Thoracic aorta (tissue), 2 donors: ENCODE measurements around the gene SCN5A. TPM values are rescaled to one million over a fixed set of nuclear protein-coding genes. Genes with fewer than 3 reads are reported as not detected.

Source experiments
- ATAC-seq: fragments of 150-250 bp; one replicate; pipeline ENCODE4 v1.8.0; 2017; ENCODE audit warnings: low read depth; ENCODE audit not compliant: insufficient number of reproducible peaks, low FRiP score
- DNase-seq: peaks from one replicate; pipeline ENCODE4 v3.0.0-alpha.2; 2020; ENCODE audit warnings: low spot score
- H3K27ac ChIP-seq, 2 donors: fragments of 200-600 bp; sonication (generic); 1 replicate in 1 of 2; 2 replicates in 1 of 2; pipeline ENCODE4 v1.5.1; 2016; ENCODE audit warnings: mild to moderate bottlenecking in 2 of 2, moderate library complexity in 2 of 2
- H3K27me3 ChIP-seq: fragments of 200-600 bp; sonication (generic); replicated peaks from 2 replicates; pipeline ENCODE4 v1.6.0; 2016; ENCODE audit warnings: mild to moderate bottlenecking; ENCODE audit not compliant: insufficient read depth
- H3K36me3 ChIP-seq: fragments of 200-600 bp; sonication (generic); one replicate; pipeline ENCODE4 v1.5.1; 2016
- H3K4me1 ChIP-seq, 2 donors: fragments of 200-600 bp; sonication (generic); 1 replicate in 1 of 2; 2 replicates in 1 of 2; pipeline versions ENCODE4 v1.5.1 to v1.6.0; 2016; ENCODE audit warnings: low read depth in 2 of 2, mild to moderate bottlenecking in 1 of 2; ENCODE audit not compliant: control insufficient read depth in 1 of 2
- H3K4me3 ChIP-seq: fragments of 200-600 bp; sonication (generic); 2 replicates; pipeline ENCODE4 v1.5.1; 2016; ENCODE audit warnings: mild to moderate bottlenecking
- H3K9me3 ChIP-seq: fragments of 200-600 bp; sonication (generic); 2 replicates; pipeline ENCODE4 v1.5.1; 2016
- CTCF ChIP-seq: fragments of 200-600 bp; sonication (generic); IDR thresholded peaks from one replicate; pipeline ENCODE4 v1.5.1; 2019; ENCODE audit warnings: antibody characterized with exemption
- total RNA-seq, 2 donors: library from RNA; depleted of rRNA; stranded (reverse); fragments of >200 nt; gene quantifications; one replicate each; pipeline versions ENCODE4 v1.1.0 to v1.2.3, GENCODE V29; 2016

Gene SCN5A
- total RNA-seq, 2 donors from 2014 or later: 5.4 to 14.4 TPM

- Histone ChIP-seq H3K4me1 (no peaks in the 10 kb centered on the region), H3K27ac (no peak overlapping the region), H3K27me3 (no peaks in the 10 kb centered on the region), H3K4me3 (no peak overlapping the region), H3K9me3 (no peaks in the 10 kb centered on the region), H3K36me3 (peaks cover 2% of the 10 kb centered on the region)
- ATAC-seq (no peak), DNase-seq (no peak)
- no peak for TF ChIP-seq CTCF
Observed at GRCh38 chr3:38610436-38610835, 39.1 kb downstream of the SCN5A start.

- peaks cover 2% of the 10 kb centered on the region for H3K36me3 ChIP-seq
- ATAC-seq: no peak
Observed at GRCh38 chr3:38609386-38610111, 39.9 kb downstream of the SCN5A start.

GRCh38 chr3:38608961-38609360 is 40.5 kb downstream of the SCN5A start:
- no peak for ATAC-seq
- H3K4me1 ChIP-seq: no peaks in the 10 kb centered on the region
- no peaks in the 10 kb centered on the region for H3K27me3 ChIP-seq
- H3K9me3 ChIP-seq: no peaks in the 10 kb centered on the region
- H3K27ac ChIP-seq: no peak overlapping the region
- TF ChIP-seq CTCF: no peak
- no peak overlapping the region for H3K4me3 ChIP-seq
- H3K36me3 ChIP-seq: peaks cover 2% of the 10 kb centered on the region
- no peak for DNase-seq

More at GRCh38 chr3:38609386-38610111, 39.9 kb downstream of the SCN5A start:
- Histone ChIP-seq H3K27ac (no peak overlapping the region), H3K4me1 (no peaks in the 10 kb centered on the region), H3K27me3 (no peaks in the 10 kb centered on the region), H3K4me3 (no peak overlapping the region), H3K9me3 (no peaks in the 10 kb centered on the region)
- TF ChIP-seq CTCF: no peak
- no peak for DNase-seq

- Histone ChIP-seq H3K9me3 (no peaks in the 10 kb centered on the region), H3K4me3 (no peak overlapping the region), H3K27me3 (no peaks in the 10 kb centered on the region), H3K27ac (no peak overlapping the region), H3K36me3 (peaks cover 2% of the 10 kb centered on the region), H3K4me1 (no peaks in the 10 kb centered on the region)
- TF ChIP-seq CTCF: no peak
- ATAC-seq (no peak), DNase-seq (no peak)
Observed at GRCh38 chr3:38608086-38608775, 41.3 kb downstream of the SCN5A start.

GRCh38 chr3:38606561-38606960 is 42.9 kb downstream of the SCN5A start:
- peaks cover 2% of the 10 kb centered on the region for H3K36me3 ChIP-seq
- TF ChIP-seq CTCF: no peak
- H3K27me3 ChIP-seq: no peaks in the 10 kb centered on the region
- H3K4me1 ChIP-seq: no peaks in the 10 kb centered on the region
- no peak for ATAC-seq
- no peak for DNase-seq
- no peak overlapping the region for H3K27ac ChIP-seq
- no peaks in the 10 kb centered on the region for H3K9me3 ChIP-seq
- H3K4me3 ChIP-seq: no peak overlapping the region
